Progenitor cell of endocrine pancreas (in vitro differentiated cells): ENCODE results near the gene RNF222. TPM values are rescaled to one million over a fixed set of nuclear protein-coding genes. Genes with fewer than 3 reads are reported as not detected.

Experiments used
- DNase-seq: peaks from one replicate; pipeline ENCODE4 v3.0.0; 2021; ENCODE audit warnings: low spot score; ENCODE audit not compliant: unreplicated experiment
- H3K27ac Mint-ChIP-seq: 2 replicates; pipeline ENCODE4 v1.8.0; 2021; ENCODE audit warnings: mild to moderate bottlenecking, moderate library complexity, mixed read lengths
- H3K27me3 Mint-ChIP-seq: 2 replicates; pipeline ENCODE4 v1.8.0; 2021; ENCODE audit warnings: mixed read lengths
- H3K36me3 Mint-ChIP-seq: 2 replicates; pipeline ENCODE4 v1.8.0; 2022; ENCODE audit warnings: mixed read lengths; ENCODE audit not compliant: insufficient read depth
- H3K4me1 Mint-ChIP-seq: 2 replicates; pipeline ENCODE4 v1.8.0; 2021; ENCODE audit warnings: low read depth, mixed read lengths
- H3K4me3 Mint-ChIP-seq: 2 replicates; pipeline ENCODE4 v1.8.0; 2021; ENCODE audit warnings: low read depth, mild to moderate bottlenecking, moderate library complexity, mixed read lengths
- H3K9me3 Mint-ChIP-seq: 2 replicates; pipeline ENCODE4 v1.8.0; 2021; ENCODE audit warnings: low read depth, mixed read lengths
- CTCF ChIP-seq: fragments of 200-600 bp; sonication (generic); IDR thresholded peaks from one replicate; pipeline ENCODE4 v1.5.0; 2021; ENCODE audit warnings: antibody characterized with exemption, mild to moderate bottlenecking; ENCODE audit not compliant: unreplicated experiment
- total RNA-seq: library from RNA; stranded (reverse); gene quantifications from 2 replicates; pipeline ENCODE4 v1.2.1, GENCODE V29; 2021

RNF222 gene
- total RNA-seq, 1 donor from 2014 or later: not detected

GRCh38 chr17:8393470-8394231 lies 4.0 kb downstream of the RNF222 start:
- Mint-ChIP-seq H3K4me1 (no peaks in the 10 kb centered on the region), H3K9me3 (no peaks in the 10 kb centered on the region), H3K36me3 (no peaks in the 10 kb centered on the region), H3K27ac (no peak overlapping the region), H3K27me3 (peaks cover 40% of the 10 kb centered on the region), H3K4me3 (no peak overlapping the region)
- no peak for DNase-seq
- TF ChIP-seq CTCF: no peak

DNA sequence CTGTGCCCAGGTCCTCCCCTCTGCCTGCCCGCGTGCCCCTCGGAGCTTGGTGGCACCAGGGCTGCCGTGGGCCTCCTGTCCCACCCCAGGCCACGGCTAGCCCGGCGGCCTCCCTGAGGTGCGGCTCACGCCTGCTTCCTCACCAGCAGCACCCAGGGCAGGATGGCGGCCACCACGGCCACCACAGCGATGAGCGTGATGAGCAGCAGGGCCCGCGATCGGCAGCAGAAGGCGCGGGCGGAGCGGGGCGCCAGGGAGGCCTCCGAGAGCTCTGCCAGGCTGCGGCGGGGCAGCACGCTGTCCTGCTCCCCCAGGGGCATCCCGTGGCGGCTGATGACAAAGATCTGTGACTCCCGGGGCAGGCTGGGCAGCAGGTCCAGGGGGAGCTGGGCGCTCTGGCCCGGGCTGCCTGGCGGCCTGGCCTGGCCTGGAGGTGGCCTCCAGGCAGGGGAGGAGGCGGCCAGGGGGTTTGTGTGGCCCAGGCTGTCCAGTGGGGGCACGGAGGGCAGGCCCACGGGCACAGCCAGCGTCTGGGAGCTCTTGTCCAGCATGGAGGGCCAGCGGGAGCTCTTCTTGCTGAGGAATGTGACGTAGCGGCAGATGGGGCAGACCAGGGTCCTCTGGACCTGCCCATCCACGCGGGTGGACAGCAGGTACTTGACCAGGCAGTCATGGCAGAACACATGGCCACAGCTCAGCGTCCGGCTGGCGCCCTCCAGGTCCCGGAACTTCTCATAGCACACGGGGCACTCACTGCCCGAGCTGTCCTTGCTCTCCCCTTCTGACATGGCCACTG lies 4.8 kb downstream of the RNF222 start:
- Mint-ChIP-seq H3K36me3 (no peaks in the 10 kb centered on the region), H3K9me3 (no peaks in the 10 kb centered on the region), H3K4me3 (no peak overlapping the region), H3K27ac (no peak overlapping the region), H3K4me1 (no peaks in the 10 kb centered on the region), H3K27me3 (peaks cover 33% of the 10 kb centered on the region)
- no peak for DNase-seq
- no peak for TF ChIP-seq CTCF

GRCh38 chr17:8392274-8392673 lies 5.4 kb downstream of the RNF222 start:
- Mint-ChIP-seq H3K27ac (no peak overlapping the region), H3K36me3 (no peaks in the 10 kb centered on the region), H3K27me3 (peaks cover 27% of the 10 kb centered on the region), H3K9me3 (no peaks in the 10 kb centered on the region), H3K4me3 (no peak overlapping the region), H3K4me1 (no peaks in the 10 kb centered on the region)
- no peak for DNase-seq
- TF ChIP-seq CTCF: no peak

DNA sequence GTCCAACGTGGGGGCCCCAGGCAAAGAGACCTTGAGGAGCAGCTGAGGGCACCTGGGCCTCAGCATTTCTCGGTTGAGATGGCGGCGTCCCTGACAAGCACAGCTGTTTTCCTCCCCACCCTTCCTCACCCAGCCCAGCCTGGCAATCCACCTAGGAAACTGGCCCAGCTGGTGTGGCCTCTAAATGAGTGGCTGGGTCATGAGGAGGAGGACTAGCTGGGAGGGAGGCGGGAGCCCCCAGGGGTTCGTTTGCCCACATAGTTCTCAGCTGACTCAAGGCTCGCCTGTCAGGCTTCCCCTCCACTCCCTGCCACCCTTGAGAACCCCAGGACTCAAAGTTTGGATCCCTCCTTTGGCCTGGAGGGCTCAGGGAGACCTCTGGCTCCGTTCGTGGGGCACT lies 5.9 kb downstream of the RNF222 start:
- Mint-ChIP-seq H3K4me1 (peaks cover under 1% of the 10 kb centered on the region), H3K27ac (no peak overlapping the region), H3K9me3 (no peaks in the 10 kb centered on the region), H3K4me3 (no peak overlapping the region), H3K36me3 (no peaks in the 10 kb centered on the region), H3K27me3 (peaks cover 23% of the 10 kb centered on the region)
- TF ChIP-seq CTCF: no peak
- no peak for DNase-seq

GRCh38 chr17:8387914-8388651 lies 9.5 kb downstream of the RNF222 start:
- no peaks in the 10 kb centered on the region for H3K9me3 Mint-ChIP-seq
- peaks cover under 1% of the 10 kb centered on the region for H3K36me3 Mint-ChIP-seq
- H3K27me3 Mint-ChIP-seq: no peaks in the 10 kb centered on the region
- H3K27ac Mint-ChIP-seq: no peak overlapping the region
- no peak for DNase-seq
- no peak overlapping the region for H3K4me3 Mint-ChIP-seq
- TF ChIP-seq CTCF: no peak
- peaks cover 4% of the 10 kb centered on the region for H3K4me1 Mint-ChIP-seq
